AG09319 (cell line): ENCODE results near the gene IGLL1.
"Not testable (repeated sequence)": the region's sequence is repeated elsewhere in the genome, so short reads cannot be mapped to it uniquely, and the experiment has no call there.

ENCODE experiments used
- DNase-seq: peaks from one replicate; pipeline ENCODE4 v3.0.0-alpha.2; 2010; ENCODE audit warnings: low read depth; ENCODE audit errors: extremely low read depth
- TF ChIP-seq, protein P1 (sequence below): IDR thresholded peaks from 2 replicates; pipeline ENCODE4 v1.5.1; 2011; ENCODE audit warnings: low read depth, mild to moderate bottlenecking, inconsistent platforms, low read length, moderate library complexity

The IGLL1 gene

GRCh38 chr22:23539135-23539838, 40.8 kb downstream of the IGLL1 start:
- TF ChIP-seq, protein P1, sequence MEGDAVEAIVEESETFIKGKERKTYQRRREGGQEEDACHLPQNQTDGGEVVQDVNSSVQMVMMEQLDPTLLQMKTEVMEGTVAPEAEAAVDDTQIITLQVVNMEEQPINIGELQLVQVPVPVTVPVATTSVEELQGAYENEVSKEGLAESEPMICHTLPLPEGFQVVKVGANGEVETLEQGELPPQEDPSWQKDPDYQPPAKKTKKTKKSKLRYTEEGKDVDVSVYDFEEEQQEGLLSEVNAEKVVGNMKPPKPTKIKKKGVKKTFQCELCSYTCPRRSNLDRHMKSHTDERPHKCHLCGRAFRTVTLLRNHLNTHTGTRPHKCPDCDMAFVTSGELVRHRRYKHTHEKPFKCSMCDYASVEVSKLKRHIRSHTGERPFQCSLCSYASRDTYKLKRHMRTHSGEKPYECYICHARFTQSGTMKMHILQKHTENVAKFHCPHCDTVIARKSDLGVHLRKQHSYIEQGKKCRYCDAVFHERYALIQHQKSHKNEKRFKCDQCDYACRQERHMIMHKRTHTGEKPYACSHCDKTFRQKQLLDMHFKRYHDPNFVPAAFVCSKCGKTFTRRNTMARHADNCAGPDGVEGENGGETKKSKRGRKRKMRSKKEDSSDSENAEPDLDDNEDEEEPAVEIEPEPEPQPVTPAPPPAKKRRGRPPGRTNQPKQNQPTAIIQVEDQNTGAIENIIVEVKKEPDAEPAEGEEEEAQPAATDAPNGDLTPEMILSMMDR, result peak; percentile 78
- peak; percentile 34 for DNase-seq

- not testable (repeated sequence) for DNase-seq
Measured at GRCh38 chr22:23538696-23539030, 41.4 kb downstream of the IGLL1 start.

DNA sequence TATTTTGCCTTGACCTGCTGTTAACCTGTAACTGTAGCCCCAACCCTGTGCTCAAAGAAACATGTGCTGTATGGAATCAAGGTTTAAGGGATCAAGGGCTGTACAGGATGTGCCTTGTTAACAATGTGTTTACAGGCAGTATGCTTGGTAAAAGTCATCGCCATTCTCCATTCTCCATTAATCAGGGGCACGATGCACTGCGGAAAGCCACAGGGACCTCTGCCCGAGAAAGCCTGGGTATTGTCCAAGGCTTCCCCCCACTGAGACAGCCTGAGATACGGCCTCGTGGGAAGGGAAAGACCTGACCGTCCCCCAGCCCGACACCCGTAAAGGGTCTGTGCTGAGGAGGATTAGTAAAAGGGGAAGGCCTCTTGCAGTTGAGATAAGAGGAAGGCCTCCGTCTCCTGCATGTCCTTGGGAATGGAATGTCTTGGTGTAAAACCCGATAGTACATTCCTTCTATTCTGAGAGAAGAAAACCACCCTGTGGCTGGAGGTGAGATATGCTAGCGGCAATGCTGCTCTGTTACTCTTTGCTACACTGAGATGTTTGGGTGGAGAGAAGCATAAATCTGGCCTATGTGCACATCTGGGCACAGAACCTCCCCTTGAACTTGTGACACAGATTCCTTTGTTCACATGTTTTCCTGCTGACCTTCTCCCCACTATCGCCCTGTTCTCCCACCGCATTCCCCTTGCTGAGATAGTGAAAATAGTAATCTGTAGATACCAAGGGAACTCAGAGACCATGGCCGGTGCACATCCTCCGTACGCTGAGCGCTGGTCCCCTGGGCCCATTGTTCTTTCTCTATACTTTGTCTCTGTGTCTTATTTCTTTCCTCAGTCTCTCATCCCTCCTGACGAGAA, 42.0 kb downstream of the IGLL1 start:
- not testable (repeated sequence) for DNase-seq

GRCh38 chr22:23537416-23537815, 42.7 kb downstream of the IGLL1 start:
- TF ChIP-seq, protein P1, result no peak
- no peak for DNase-seq

- TF ChIP-seq, protein P1, result no peak
- no peak for DNase-seq
Measured at GRCh38 chr22:23536821-23537345, 43.2 kb downstream of the IGLL1 start.

- not testable (repeated sequence) for DNase-seq
Measured at GRCh38 chr22:23535790-23536661, 44.1 kb downstream of the IGLL1 start.

GRCh38 chr22:23534851-23535717, 45.0 kb downstream of the IGLL1 start:
- TF ChIP-seq, protein P1, result no peak
- DNase-seq, result no peak

GRCh38 chr22:23534201-23534850, 45.8 kb downstream of the IGLL1 start:
- no peak for DNase-seq
- TF ChIP-seq, protein P1, result no peak
